ENCODE data around the gene UGP2.
"Not testable (repeated sequence)": the region's sequence is repeated elsewhere in the genome, so short reads cannot be mapped to it uniquely, and the experiment has no call there.

The UGP2 gene

DNA sequence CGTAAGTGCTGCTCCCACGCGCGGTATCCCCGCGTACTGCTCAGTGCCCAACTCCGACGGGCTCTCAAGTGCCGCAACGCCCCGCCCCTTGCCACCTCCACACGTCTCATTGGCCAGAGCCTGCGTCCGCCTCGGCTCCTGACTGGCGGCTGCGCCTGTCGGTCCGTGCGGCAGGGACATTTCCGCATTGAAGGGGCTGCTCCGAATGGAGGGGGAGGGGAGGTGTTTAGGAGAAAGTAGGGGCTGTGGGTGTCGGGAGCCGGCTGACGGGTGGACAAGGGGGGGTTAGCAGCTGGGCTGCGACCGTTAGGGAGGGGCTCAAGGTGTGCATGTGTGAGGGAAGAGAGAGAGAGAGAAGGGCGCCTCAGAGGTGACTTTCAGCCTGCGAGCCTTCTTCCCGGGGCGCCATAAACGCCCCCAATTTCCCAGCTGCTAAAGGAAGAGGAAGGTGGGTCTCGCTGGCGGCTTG lies 877 bp upstream of the UGP2 start:
- DNase-seq, result peak; percentile 99

DNA sequence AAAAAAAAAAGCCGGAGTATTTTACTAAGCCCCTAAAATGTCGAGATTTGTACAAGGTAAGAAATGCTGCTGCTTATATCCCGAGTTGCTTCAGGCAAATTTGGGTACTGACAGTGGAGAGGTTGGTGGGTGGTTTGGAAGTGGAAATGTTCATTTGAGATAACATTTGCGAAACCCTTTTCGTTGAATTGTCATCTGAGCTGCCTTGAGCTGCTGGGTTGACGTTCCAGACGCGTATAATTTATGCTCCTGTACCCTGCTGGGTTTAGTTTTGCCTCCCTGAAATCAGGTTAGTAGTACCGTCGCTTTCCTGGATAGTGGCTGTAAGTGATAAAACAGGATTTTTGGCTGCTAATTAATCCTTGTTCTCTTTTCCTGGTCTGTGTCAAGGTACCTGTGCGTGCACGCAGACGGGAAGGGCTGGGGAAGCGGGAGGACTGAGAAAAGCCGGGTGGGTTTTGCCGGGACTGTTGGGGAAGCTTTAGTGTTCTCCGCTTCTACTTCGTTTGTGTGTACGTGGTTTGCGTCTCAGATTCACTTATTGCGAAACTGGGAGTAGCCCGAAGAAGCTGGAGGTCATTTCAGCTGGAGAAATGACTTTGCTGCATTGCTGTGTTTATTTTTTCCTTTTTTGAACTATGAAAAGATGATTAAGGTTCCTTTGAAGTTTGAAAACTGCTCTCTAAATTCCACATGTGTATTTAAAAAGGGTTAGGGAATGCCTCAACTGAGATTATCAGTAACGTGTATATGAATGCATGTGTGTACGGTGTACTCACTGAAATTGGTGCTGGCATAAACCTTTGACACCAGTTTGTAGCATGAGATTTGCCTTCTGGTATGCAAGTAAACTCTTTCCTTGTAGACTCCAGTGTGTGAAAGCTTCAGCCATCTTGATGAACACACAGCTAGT lies 709 bp downstream of the UGP2 start:
- DNase-seq, result peak; percentile 16

DNA sequence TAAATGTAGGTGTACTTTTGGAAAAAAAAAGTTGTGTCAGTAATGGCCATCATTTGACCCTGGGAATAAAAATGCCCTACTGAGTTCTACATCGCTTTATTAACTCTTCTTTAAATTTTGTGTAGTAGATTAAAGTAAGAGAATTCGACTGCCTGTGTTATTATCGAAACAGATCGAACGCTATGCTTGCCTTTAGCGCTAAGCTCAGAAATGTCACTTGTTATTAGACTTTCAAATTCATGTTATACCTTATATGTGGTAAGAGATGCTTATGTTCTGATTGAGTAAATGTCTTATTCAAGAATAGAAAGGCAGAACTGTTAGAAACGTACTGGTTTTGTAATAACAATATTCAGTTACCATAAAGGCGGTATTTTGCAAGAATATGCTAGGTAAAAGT lies 1.4 kb downstream of the UGP2 start:
- DNase-seq, result no peak

- DNase-seq, result no peak
Observed at GRCh38 chr2:63843791-63844190, 2.1 kb downstream of the UGP2 start.

DNA sequence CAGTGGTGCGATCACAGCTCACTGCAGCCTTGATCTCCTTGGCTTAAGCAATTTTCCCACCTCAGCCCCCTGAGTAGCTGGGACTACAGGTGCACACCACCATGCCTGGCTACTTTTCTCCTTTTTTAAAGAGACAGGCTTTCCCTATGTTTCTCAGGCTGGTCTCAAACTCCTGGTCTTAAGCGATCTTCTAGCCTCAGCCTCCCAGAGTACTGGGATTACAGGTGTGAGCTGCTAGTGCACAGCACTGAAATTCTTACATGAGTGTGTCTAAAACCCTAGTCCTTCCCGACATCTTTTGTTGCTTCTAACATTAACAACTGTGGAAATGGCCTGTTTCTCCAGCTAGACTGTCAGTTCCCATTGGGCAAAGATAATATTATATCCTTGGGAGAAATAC lies 2.9 kb downstream of the UGP2 start:
- DNase-seq, result no peak

DNA sequence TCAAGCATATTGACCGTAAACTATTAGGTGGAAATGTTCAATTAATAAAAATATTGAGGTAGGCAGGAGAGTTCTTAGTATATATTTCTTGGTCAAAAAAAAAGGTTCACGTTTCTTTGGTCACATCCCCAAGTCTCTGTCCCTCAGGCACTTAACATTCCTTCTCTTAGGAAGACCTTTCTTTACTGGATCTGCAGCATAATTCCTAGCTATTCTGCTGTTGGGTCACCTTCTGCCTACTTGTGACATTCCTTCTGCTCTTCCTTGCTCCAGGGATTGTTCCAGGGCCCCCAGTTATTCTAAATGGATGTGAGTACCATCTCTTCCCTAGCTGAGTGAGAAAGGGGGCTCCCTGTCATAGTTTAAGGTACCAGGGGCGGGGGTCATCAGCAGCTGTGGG lies 4.2 kb downstream of the UGP2 start:
- no peak for DNase-seq

DNA sequence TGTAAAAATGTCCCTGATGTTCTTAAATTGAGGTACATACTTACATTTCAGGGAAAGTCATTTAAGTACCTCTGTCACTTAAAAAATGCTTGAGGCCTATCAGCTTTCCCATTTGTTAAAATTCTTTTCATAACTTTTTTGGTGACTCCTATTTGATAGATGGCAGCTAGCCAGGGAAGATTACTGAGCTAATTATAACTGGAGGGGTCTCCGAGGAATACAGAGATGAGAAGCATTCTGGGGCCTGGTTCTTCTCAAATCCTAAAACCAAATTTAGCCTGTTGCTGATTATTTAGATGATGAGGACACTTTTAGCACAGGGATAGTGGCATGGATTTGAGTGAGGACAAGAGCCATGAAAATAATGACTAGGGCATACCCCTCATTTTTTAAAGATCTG lies 4.8 kb downstream of the UGP2 start:
- DNase-seq, result no peak

DNA sequence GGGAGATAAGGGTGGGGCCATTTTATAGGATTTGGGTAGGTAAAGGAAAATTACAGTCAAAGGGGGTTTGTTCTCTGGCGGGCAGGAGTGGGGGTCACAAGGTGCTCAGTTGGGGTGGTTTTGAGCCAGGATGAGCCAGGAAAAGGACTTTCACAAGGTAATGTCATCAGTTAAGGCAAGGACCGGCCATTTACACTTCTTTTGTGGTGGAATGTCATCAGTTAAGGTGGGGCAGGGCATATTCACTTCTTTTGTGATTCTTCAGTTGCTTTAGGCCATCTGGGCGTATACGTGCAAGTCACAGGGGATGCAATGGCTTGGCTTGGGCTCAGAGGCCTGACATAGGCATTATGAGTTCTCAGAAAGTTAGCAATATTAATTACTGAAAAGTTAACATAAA lies 5.9 kb downstream of the UGP2 start:
- DNase-seq, result not testable (repeated sequence)

GRCh38 chr2:63849381-63850203 lies 7.9 kb downstream of the UGP2 start:
- DNase-seq, result no peak

DNA sequence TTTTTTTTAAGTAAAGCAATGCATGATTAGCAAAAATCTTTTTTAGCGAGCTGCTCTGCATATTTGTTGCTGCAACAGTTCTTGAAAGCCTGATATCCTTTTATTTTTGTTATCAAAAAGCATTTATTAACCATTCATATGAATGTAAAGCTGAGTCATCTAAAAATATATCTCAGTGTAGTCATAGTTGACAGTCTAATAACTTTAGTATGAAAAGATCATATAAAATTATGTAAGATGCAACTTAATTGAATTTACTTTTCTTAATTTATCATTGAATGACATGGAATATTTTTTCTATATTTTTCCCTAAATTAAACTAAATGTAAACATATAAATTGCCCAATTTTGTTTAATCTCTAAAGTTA lies 8.5 kb downstream of the UGP2 start:
- no peak for DNase-seq

GRCh38 chr2:63850649-63851048 lies 9.0 kb downstream of the UGP2 start:
- DNase-seq, result no peak

GRCh38 chr2:63851691-63852311 lies 10.1 kb downstream of the UGP2 start:
- no peak for DNase-seq

GRCh38 chr2:63853527-63854310 lies 12.0 kb downstream of the UGP2 start:
- no peak for DNase-seq

DNA sequence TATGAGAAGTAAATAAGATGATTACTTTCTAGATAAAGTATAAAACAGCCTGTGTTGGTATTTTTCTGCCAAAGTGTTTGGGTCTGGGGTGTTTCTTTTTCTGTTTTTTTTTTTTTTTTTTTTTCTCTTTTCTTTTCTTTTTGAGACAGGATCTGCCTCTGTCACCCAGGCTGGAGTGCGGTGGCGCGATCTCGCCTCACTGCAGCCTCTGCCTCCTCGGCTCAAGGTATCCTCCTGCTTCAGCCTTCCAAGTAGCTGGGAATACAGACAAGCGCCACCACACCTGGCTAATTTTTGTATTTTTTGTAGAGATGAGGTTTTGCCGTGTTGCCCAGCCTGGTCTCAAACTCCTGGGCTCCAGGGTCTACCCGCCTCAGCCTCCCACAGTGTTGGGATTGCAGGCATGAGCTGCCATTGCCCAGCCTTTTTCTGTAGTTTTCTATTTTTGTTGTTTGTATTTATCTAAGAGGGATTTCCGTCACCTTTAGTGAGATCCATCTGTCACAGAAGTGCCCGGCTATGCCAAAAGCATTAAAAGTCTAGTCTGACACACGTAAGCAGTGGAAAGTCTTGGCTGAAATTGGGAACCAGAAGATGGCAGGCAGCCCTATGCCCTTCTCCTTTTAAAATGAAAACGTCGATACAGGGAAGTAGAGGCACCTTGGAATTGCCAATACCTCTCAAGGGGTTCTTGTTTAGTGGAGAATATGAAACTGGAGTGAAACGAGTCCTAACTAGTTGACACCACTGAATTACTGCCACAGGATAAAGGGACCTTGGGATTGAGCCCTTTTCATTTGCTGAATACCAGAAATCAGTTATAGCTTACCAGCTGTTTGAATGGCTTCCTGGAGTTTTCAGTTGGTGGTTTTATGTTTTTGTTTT lies 14.0 kb downstream of the UGP2 start:
- no peak for DNase-seq

DNA sequence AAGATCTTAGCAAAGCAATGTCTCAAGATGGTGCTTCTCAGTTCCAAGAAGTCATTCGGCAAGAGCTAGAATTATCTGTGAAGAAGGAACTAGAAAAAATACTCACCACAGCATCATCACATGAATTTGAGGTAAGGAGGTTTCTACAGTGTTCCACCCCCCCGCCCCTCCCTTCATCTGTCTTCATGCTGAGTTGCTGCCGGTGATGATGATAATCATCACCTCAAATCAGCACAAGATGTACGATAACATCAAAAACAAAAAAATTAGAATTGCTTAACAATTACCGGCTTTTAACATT lies 14.6 kb downstream of the UGP2 start:
- DNase-seq, result peak; percentile 24

GRCh38 chr2:63858291-63858690 lies 16.6 kb downstream of the UGP2 start:
- no peak for DNase-seq

DNA sequence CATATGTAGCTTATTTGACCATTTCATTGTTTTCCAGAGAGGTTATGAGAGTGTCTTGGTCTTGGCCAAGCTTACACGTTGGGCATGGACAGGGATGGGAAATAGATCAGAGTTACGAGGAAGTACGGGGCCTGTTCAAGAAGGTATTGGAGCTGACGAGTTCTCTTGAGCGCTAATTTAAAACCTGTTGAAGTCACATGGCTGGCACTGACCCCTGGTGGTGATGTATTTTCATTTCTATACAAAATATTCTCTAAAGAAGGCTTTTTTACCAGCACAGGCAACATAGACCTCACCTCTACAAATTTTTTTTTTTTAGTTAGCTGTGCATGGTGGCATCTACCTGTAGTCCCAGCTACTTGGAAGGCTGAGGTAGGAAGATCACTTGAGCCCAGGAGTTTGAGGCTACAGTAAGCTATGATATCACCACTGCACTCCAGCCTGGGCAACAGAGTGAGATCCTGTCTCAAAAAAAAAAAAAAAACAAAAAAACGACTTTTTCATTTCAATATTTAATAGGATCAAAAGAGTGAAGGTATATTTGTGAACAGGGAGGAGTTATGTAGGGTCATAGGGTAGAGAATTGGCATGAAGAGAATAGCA lies 19.6 kb downstream of the UGP2 start:
- DNase-seq, result peak; percentile 66

GRCh38 chr2:63862806-63863205 lies 21.1 kb downstream of the UGP2 start:
- DNase-seq, result no peak

DNA sequence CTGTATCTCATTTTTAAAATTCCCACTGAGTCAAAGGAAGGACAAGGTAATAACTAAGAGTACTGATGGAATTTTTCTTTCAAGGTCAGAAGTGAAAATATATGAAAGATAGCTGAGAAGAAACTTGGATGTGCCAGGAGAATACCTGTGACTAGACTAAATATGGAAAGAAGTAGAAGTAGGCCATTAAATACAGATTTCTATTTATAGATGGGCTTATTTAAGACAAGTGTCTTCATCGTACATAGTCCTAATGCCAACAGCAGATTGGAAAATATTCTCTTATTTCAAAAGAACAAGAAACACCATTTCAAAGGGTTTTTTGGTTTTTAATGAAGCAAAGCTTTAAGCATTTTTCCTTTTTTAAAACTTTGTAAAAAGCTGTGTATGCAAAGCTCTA lies 22.0 kb downstream of the UGP2 start:
- no peak for DNase-seq

DNA sequence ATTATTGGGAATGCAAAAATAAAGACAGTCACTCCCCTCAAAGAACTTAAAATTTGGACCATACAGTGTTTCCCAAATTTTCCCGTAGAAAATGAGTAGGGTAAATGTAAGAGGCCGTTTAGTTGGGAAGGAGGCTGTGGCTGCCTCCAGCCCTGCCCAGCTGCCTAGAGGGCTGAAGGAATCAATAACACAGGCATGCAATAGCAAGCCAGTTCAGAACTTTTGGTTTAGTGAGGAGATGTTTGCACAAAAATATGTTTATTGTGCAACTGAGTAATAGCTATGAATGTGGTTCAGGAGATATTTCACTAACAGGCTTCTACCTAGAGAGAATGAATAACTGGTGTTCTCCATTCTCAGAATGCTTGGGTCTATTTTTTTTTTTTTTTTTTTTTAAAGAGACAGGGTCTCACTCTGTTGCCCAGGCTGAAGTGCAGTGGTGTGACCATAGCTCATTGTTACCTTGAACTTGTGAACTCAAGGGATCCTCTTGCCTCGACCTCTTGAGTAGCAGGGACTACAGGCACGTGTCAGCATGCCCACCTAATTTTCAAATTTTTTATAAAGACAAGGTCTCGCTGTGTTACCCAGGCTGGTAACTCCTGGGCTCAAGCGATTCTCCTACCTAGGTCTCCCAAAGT lies 23.6 kb downstream of the UGP2 start:
- no peak for DNase-seq

All from stimulated activated CD4-positive, alpha-beta T cell treated with anti-CD3 and anti-CD28 coated beads, Interleukin-15, amount 100 ng/mL, for 24 hours (primary cell).